GM23338 (cell line): Measurements from ENCODE around the gene XPO6. TPM values are rescaled to one million over a fixed set of nuclear protein-coding genes. Genes with fewer than 3 reads are reported as not detected.
A peak's percentile ranks its signal among the peaks of the same experiment; 100 is the strongest.

Experiments
- ATAC-seq: fragments of 200-7000 bp; cut with Tn5 transposase; 3 replicates; pipeline ENCODE4 v1.9.1; 2020
- DNase-seq: peaks from one replicate; pipeline ENCODE4 v3.0.0-alpha.2; 2015; ENCODE audit warnings: low spot score
- H2AFZ ChIP-seq: fragments of 200-600 bp; sonication (generic); 2 replicates; pipeline ENCODE4 v1.8.0; 2016; ENCODE audit warnings: antibody characterized with exemption, mild to moderate bottlenecking, moderate library complexity
- H3F3A ChIP-seq: fragments of 200-600 bp; sonication (generic); replicated peaks from 2 replicates; pipeline ENCODE4 v1.8.0; 2017; ENCODE audit warnings: antibody characterized with exemption, mixed run types, low read depth
- H3K27ac ChIP-seq: fragments of 200-600 bp; sonication (generic); 2 replicates; pipeline ENCODE4 v1.6.1; 2016; ENCODE audit warnings: low read depth
- H3K27me3 ChIP-seq: fragments of 200-600 bp; sonication (generic); 2 replicates; pipeline ENCODE4 v1.8.0; 2016; ENCODE audit warnings: mild to moderate bottlenecking, mixed run types, moderate library complexity; ENCODE audit not compliant: insufficient read depth
- H3K36me3 ChIP-seq: fragments of 200-600 bp; sonication (generic); 2 replicates; pipeline ENCODE4 v1.8.0; 2016; ENCODE audit warnings: mild to moderate bottlenecking; ENCODE audit not compliant: insufficient read depth
- H3K4me1 ChIP-seq: fragments of 200-600 bp; sonication (generic); 2 replicates; pipeline ENCODE4 v1.8.0; 2016; ENCODE audit warnings: mild to moderate bottlenecking, moderate library complexity; ENCODE audit not compliant: insufficient read depth
- H3K4me2 ChIP-seq: fragments of 200-600 bp; sonication (generic); 2 replicates; pipeline ENCODE4 v1.7.1; 2017; ENCODE audit warnings: mixed run types
- H3K4me3 ChIP-seq: fragments of 200-600 bp; sonication (generic); 2 replicates; pipeline ENCODE4 v1.6.1; 2016; ENCODE audit warnings: mixed run types
- H3K79me2 ChIP-seq: fragments of 200-600 bp; sonication (generic); replicated peaks from 2 replicates; pipeline ENCODE4 v1.8.0; 2017; ENCODE audit warnings: mild to moderate bottlenecking; ENCODE audit not compliant: insufficient read depth
- H3K9me2 ChIP-seq: fragments of 200-600 bp; sonication (generic); 2 replicates; pipeline ENCODE4 v1.8.0; 2017; ENCODE audit not compliant: insufficient read depth
- H4K20me1 ChIP-seq: fragments of 200-600 bp; sonication (generic); replicated peaks from 2 replicates; pipeline ENCODE4 v1.8.0; 2017; ENCODE audit warnings: mild to moderate bottlenecking; ENCODE audit not compliant: insufficient read depth
- H3K27ac Mint-ChIP-seq: 2 replicates; pipeline ENCODE4 v1.8.0; 2020; ENCODE audit warnings: inconsistent platforms, mild to moderate bottlenecking, moderate library complexity, mixed read lengths
- H3K27me3 Mint-ChIP-seq: 3 replicates; pipeline ENCODE4 v1.8.0; 2022; ENCODE audit warnings: low read depth, mild to moderate bottlenecking, moderate library complexity, mixed read lengths, inconsistent platforms; ENCODE audit not compliant: insufficient read depth, poor library complexity
- H3K36me3 Mint-ChIP-seq: 3 replicates; pipeline ENCODE4 v1.8.0; 2021; ENCODE audit warnings: low read depth, mild to moderate bottlenecking, inconsistent platforms, moderate library complexity, mixed read lengths
- H3K4me1 Mint-ChIP-seq: 3 replicates; pipeline ENCODE4 v1.8.0; 2020; ENCODE audit warnings: mild to moderate bottlenecking, inconsistent platforms, mixed read lengths
- H3K4me3 Mint-ChIP-seq: 3 replicates; pipeline ENCODE4 v1.8.0; 2021; ENCODE audit warnings: moderate library complexity, mild to moderate bottlenecking, inconsistent platforms, mixed read lengths
- H3K9me3 Mint-ChIP-seq: 3 replicates; pipeline ENCODE4 v1.8.0; 2020; ENCODE audit warnings: moderate library complexity, mild to moderate bottlenecking, inconsistent platforms, mixed read lengths
- CREB1 ChIP-seq: fragments of 250-450 bp; sonication (Bioruptor Pico); IDR thresholded peaks from 2 replicates; pipeline ENCODE4 v1.5.0; 2020; ENCODE audit warnings: low read depth, mild to moderate bottlenecking, moderate library complexity
- EZH2 ChIP-seq: fragments of 200-600 bp; sonication (generic); IDR thresholded peaks from one replicate; pipeline ENCODE4 v1.8.0; 2017; ENCODE audit warnings: antibody characterized with exemption, mild to moderate bottlenecking, low read depth; ENCODE audit not compliant: unreplicated experiment
- EZH2phosphoT487 ChIP-seq: fragments of 200-600 bp; sonication (generic); IDR thresholded peaks from one replicate; pipeline ENCODE4 v1.8.1; 2018; ENCODE audit warnings: antibody characterized with exemption; ENCODE audit not compliant: unreplicated experiment
- JUNB ChIP-seq: IDR thresholded peaks from one replicate; pipeline ENCODE4 v1.6.1; 2016; ENCODE audit warnings: antibody characterized with exemption; ENCODE audit not compliant: unreplicated experiment
- NANOG ChIP-seq: IDR thresholded peaks from 2 replicates; pipeline ENCODE4 v1.6.1; 2016; ENCODE audit warnings: antibody characterized with exemption, borderline replicate concordance
- POLR2AphosphoS5 ChIP-seq: IDR thresholded peaks from 2 replicates; pipeline ENCODE4 v1.6.1; 2016; ENCODE audit warnings: antibody characterized with exemption, low read depth
- STAT1 ChIP-seq: IDR thresholded peaks from one replicate; pipeline ENCODE4 v1.6.1; 2016; ENCODE audit warnings: antibody characterized with exemption; ENCODE audit not compliant: unreplicated experiment
- ZNF114 ChIP-seq: fragments of 250-450 bp; sonication (Bioruptor Pico); IDR thresholded peaks from 2 replicates; pipeline ENCODE4 v1.5.0; 2020; ENCODE audit warnings: mild to moderate bottlenecking, moderate library complexity
- ZNF331 ChIP-seq: fragments of 250-450 bp; sonication (Bioruptor Pico); IDR thresholded peaks from 2 replicates; pipeline ENCODE4 v1.5.0; 2020; ENCODE audit warnings: low read depth, mild to moderate bottlenecking, moderate library complexity
- ZNF462 ChIP-seq: fragments of 250-450 bp; sonication (Bioruptor Pico); IDR thresholded peaks from 2 replicates; pipeline ENCODE4 v1.5.0; 2020; ENCODE audit warnings: mild to moderate bottlenecking, moderate library complexity
- long read RNA-seq: library from polyadenylated mRNA; unstranded; transcript quantifications from one replicate; pipeline ENCODE4 v2.0.0, GENCODE V29; 2020; ENCODE audit not compliant: unreplicated experiment
- polyA plus RNA-seq: library from polyadenylated mRNA; unstranded; fragments of >200 nt; fragmentation: Nextera tagmentation; extraction: Ambion mirVana; gene quantifications from 2 replicates; pipeline ENCODE4 v1.2.1, GENCODE V29; 2016
- total RNA-seq: library from RNA; depleted of rRNA; stranded (reverse); fragments of >200 nt; shearing (Covaris generic); gene quantifications from 2 replicates; pipeline ENCODE4 v1.2.3, GENCODE V29; 2014; rRNA removed
- TF ChIP-seq, protein P1 (sequence below), 2 experiments: fragments of 200-600 bp in 1 of 2; sonication (generic) in 1 of 2; conservative IDR thresholded peaks; 2 replicates each; pipeline versions ENCODE4 v1.5.1 to v1.6.1; 2016 to 2017; ENCODE audit warnings: antibody characterized with exemption in 2 of 2, low read depth in 2 of 2, mild to moderate bottlenecking in 2 of 2, moderate library complexity in 1 of 2
- TF ChIP-seq, protein P2 (sequence below): IDR thresholded peaks from 2 replicates; pipeline ENCODE4 v1.6.1; 2016; ENCODE audit warnings: antibody characterized with exemption
- TF ChIP-seq, protein P3 (sequence below): IDR thresholded peaks from one replicate; pipeline ENCODE4 v1.6.1; 2018; ENCODE audit warnings: antibody characterized with exemption; ENCODE audit not compliant: unreplicated experiment

The XPO6 gene
- total RNA-seq (116 and 178 TPM in 2 replicates), polyA plus RNA-seq (83.9 and 89.8 TPM in 2 replicates)
- long read RNA-seq, partial matches to known transcripts, result 8 of 8 reads
- long read RNA-seq, other reads (novel, unspliced or antisense), result 0 of 8 reads

GRCh38 chr16:28211758-28212531 is at the start of gene XPO6:
TSS of gene XPO6 (minus strand) at chr16:28211965. CDS start at chr16:28211368, 597 bp downstream.
- Histone ChIP-seq H3F3A (peaks cover 7% of the 10 kb centered on the region; the same call in 1 of the 2 replicates), H3K4me1 (peaks cover 21% of the 10 kb centered on the region), H4K20me1 (peaks cover 23% of the 10 kb centered on the region), H3K36me3 (peaks cover 13% of the 10 kb centered on the region), H2AFZ (peak within 1 kb of the TSS; percentile 89), H3K27ac (peak within 1 kb of the TSS; percentile 60), H3K27me3 (no peaks in the 10 kb centered on the region), H3K4me3 (peak within 1 kb of the TSS; percentile 90), H3K9me2 (peaks cover 6% of the 10 kb centered on the region; the same call in 1 of the 2 replicates), H3K79me2 (peaks cover 44% of the 10 kb centered on the region), H3K4me2 (peak within 1 kb of the TSS; percentile 100)
- Mint-ChIP-seq H3K9me3 (no peaks in the 10 kb centered on the region; the same call in 2 of the 3 replicates), H3K36me3 (peaks cover 21% of the 10 kb centered on the region), H3K4me3 (peak within 1 kb of the TSS; percentile 82), H3K27me3 (peaks cover 5% of the 10 kb centered on the region), H3K27ac (peak within 1 kb of the TSS; percentile 97), H3K4me1 (peaks cover 22% of the 10 kb centered on the region)
- peak; percentile 93 for ATAC-seq
- TF ChIP-seq, protein P1, sequence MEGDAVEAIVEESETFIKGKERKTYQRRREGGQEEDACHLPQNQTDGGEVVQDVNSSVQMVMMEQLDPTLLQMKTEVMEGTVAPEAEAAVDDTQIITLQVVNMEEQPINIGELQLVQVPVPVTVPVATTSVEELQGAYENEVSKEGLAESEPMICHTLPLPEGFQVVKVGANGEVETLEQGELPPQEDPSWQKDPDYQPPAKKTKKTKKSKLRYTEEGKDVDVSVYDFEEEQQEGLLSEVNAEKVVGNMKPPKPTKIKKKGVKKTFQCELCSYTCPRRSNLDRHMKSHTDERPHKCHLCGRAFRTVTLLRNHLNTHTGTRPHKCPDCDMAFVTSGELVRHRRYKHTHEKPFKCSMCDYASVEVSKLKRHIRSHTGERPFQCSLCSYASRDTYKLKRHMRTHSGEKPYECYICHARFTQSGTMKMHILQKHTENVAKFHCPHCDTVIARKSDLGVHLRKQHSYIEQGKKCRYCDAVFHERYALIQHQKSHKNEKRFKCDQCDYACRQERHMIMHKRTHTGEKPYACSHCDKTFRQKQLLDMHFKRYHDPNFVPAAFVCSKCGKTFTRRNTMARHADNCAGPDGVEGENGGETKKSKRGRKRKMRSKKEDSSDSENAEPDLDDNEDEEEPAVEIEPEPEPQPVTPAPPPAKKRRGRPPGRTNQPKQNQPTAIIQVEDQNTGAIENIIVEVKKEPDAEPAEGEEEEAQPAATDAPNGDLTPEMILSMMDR (conservative IDR thresholded peaks at IDR 0.05; ENCODE audit: low read depth in 2 of 2), result no peak
- peak; percentile 83 for TF ChIP-seq CREB1 (CRISPR knock-in tag)
- no peak for TF ChIP-seq ZNF462 (CRISPR knock-in tag)
- no peak for TF ChIP-seq NANOG
- TF ChIP-seq, protein P2, sequence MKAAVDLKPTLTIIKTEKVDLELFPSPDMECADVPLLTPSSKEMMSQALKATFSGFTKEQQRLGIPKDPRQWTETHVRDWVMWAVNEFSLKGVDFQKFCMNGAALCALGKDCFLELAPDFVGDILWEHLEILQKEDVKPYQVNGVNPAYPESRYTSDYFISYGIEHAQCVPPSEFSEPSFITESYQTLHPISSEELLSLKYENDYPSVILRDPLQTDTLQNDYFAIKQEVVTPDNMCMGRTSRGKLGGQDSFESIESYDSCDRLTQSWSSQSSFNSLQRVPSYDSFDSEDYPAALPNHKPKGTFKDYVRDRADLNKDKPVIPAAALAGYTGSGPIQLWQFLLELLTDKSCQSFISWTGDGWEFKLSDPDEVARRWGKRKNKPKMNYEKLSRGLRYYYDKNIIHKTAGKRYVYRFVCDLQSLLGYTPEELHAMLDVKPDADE, result peak; percentile 81
- TF ChIP-seq STAT1, result no peak
- no peak for TF ChIP-seq JUNB
- peak; percentile 48 for TF ChIP-seq POLR2AphosphoS5
- no peak for TF ChIP-seq ZNF331 (CRISPR knock-in tag)
- peak; percentile 87; the same call in 1 of the 2 replicates for TF ChIP-seq ZNF114 (CRISPR knock-in tag)
- no peak for TF ChIP-seq EZH2
- TF ChIP-seq, protein P3, sequence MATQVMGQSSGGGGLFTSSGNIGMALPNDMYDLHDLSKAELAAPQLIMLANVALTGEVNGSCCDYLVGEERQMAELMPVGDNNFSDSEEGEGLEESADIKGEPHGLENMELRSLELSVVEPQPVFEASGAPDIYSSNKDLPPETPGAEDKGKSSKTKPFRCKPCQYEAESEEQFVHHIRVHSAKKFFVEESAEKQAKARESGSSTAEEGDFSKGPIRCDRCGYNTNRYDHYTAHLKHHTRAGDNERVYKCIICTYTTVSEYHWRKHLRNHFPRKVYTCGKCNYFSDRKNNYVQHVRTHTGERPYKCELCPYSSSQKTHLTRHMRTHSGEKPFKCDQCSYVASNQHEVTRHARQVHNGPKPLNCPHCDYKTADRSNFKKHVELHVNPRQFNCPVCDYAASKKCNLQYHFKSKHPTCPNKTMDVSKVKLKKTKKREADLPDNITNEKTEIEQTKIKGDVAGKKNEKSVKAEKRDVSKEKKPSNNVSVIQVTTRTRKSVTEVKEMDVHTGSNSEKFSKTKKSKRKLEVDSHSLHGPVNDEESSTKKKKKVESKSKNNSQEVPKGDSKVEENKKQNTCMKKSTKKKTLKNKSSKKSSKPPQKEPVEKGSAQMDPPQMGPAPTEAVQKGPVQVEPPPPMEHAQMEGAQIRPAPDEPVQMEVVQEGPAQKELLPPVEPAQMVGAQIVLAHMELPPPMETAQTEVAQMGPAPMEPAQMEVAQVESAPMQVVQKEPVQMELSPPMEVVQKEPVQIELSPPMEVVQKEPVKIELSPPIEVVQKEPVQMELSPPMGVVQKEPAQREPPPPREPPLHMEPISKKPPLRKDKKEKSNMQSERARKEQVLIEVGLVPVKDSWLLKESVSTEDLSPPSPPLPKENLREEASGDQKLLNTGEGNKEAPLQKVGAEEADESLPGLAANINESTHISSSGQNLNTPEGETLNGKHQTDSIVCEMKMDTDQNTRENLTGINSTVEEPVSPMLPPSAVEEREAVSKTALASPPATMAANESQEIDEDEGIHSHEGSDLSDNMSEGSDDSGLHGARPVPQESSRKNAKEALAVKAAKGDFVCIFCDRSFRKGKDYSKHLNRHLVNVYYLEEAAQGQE, result no peak
- no peak for TF ChIP-seq EZH2phosphoT487
- DNase-seq, result peak; percentile 95
